GM18870 (cell line): Measurements from ENCODE around the gene DMD.
A peak's percentile ranks its signal among the peaks of the same experiment; 100 is the strongest.
"Not testable (repeated sequence)": the region's sequence is repeated elsewhere in the genome, so short reads cannot be mapped to it uniquely, and the experiment has no call there.

Source experiments
- ATAC-seq: cut with Tn5 transposase; IDR thresholded peaks from one replicate; pipeline ENCODE4 v1.9.1; 2021; ENCODE audit warnings: moderate library complexity; ENCODE audit not compliant: unreplicated experiment

The DMD gene

GRCh38 chrX:32116047-32116446, 1095.3 kb downstream of the DMD start:
- no peak for ATAC-seq

GRCh38 chrX:32087663-32088062, 1123.7 kb downstream of the DMD start:
- no peak for ATAC-seq

DNA sequence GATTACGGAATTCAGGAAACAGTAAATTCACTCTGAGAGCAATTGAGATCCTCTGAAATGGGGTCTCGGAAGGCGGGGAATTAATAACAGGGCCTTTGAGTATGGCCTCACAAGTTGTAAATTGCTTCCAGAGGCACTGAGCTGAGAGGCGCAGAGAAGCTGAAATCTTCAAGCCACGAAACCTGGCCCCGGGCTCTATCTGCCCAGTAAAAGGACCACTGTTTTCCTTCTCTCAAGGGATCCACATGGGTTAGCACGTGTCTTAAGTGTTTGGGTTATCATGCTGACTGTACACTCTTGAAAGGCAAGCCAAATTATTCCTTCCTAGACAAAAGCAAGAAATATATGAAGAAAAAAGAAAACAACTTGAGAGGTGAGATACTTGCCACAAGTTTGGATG, 1126.6 kb downstream of the DMD start:
- ATAC-seq: no peak

DNA sequence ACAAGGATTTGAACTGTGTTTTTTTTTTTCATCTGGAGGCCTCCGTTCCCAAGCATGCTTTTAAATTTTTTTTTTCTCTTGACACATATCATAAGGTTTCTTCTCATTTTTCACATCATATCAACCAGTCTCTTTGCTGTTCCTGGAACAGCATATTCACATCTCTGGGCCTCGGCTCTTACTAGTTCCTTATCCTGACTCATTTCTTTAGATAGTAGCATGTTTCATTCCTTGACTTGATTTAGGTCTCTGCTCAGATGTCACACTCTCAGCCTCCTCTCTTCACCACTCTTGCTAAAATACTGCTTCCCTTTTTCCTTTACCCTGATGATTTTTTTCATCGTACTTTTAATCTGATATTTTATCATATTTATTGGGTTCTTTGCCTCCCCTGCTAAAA, 1163.1 kb downstream of the DMD start:
- ATAC-seq: no peak

DNA sequence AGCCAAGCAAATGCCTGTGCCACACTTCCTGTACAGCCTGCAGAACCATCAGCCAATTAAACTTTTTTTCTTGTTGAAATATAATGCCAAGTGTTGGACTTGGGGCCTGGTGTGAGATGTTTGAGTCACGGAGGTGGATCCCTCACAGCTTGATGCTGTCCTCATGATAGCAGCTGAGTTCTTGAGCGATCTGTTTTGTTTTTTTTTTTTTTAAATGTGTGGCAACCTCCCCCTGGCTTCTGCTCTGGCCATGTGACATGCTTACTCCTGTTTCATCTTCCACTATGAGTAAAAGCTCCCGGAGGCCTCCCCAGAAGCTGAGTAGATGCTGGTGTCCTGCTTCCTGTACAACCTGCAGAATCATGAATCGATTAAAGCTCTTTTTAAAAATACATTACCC, 1166.2 kb downstream of the DMD start:
- ATAC-seq: no peak

GRCh38 chrX:32041181-32041580, 1170.2 kb downstream of the DMD start:
- ATAC-seq: no peak

- no peak for ATAC-seq
Observed at GRCh38 chrX:32026772-32027171, 1184.6 kb downstream of the DMD start.

DNA sequence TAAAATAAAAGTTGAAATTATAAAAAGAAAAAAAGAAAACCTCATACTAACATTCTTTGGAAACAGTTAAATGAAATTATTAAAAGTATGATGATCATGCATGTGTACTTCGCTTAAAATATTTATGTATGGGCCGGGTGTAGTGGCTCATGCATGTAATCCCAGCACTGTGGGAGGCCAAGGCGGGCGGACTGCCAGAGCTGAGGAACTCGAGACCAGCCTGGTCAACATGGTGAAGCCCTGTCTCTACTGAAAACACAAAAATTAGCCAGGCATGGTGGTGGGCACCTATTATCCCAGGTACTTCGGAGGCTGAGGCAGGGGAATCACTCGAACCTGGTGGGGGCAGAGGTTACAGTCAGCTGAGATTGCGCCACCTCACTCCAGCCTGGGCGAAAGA, 1187.3 kb downstream of the DMD start:
- no peak for ATAC-seq

DNA sequence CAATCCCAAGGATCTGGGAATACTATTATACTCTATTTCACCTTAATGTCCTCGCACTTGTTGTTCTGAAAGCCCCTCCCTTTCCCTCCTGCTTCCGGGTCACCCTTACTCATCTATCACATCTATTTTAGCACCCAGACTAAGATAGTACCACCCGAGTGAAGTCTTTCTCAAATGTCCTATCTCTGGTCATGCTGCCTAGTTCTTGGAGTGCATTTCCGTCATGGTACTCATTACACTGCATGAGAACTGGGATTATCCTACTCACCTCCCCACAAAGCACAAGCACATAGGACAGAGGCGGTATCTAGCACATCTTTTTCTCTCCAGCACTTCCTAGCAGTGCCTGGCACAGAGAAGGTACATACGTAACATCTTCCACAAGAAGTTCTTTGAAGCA, 1195.2 kb downstream of the DMD start:
- no peak for ATAC-seq

GRCh38 chrX:32010948-32011347, 1200.4 kb downstream of the DMD start:
- ATAC-seq: no peak

DNA sequence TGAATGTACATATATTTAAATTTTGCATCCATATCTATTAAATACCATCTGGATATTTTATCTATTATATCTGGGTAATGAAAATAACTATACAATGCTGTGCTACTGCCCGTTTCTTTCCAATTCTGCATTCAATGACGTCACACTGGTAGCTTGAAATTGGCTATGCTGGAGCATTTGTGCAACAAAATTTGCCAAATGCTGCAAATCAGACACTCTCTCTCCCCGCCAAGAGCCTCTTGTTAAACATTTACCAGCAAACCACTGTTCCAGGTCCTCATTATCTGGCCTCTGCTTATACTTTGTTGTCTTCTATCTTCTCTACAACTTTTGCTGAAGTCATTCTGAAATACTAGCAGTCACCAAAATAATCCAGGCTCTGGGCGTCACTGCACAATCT, 1201.1 kb downstream of the DMD start:
- no peak for ATAC-seq

DNA sequence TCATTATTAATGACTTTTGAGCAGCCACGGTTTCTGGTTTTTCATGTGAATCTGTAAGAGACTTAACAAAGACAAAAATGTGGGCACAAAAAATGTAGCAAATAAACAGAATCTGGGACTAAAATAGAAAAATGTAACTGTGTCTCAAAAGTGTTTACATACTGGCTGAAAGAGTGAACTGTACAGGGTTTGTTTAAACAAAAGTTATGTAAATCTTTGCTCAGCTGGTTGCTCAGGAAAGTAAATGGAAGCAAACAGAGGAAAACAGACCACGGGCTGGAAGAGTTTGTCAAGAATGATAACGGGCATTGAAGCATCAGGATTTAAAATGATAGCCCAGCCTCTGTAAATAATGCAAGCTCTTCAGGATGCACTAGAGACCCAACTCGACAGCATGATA, 1217.7 kb downstream of the DMD start:
- no peak for ATAC-seq

GRCh38 chrX:31988975-31989374, 1222.4 kb downstream of the DMD start:
- ATAC-seq: no peak

GRCh38 chrX:31981546-31982062, 1229.7 kb downstream of the DMD start:
- no peak for ATAC-seq

DNA sequence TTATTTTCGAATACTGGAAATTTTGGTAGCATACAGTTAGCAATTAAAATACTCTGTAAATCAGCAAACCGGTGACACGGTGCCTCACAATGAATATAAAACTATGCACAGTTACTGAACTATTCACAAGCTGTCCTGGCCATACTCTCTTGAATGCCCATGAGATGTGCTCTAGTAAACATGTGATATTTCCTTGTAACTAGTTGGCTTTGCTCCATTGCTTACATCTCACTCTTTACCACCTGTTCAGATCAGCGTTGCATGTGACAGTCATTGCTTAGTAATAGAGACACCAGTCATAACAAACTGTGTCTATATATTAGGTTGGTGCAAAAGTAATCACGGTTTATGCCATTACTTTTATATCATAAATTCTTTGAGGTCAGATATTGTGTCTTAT, 1241.6 kb downstream of the DMD start:
- ATAC-seq: no peak

GRCh38 chrX:31962256-31962655, 1249.1 kb downstream of the DMD start:
- ATAC-seq: no peak

- ATAC-seq: no peak
Observed at GRCh38 chrX:31934842-31935370, 1276.4 kb downstream of the DMD start.

GRCh38 chrX:31934015-31934414, 1277.3 kb downstream of the DMD start:
- no peak for ATAC-seq

GRCh38 chrX:31932769-31933168, 1278.6 kb downstream of the DMD start:
- ATAC-seq: no peak

- not testable (repeated sequence) for ATAC-seq
Observed at GRCh38 chrX:31932320-31932719, 1279.0 kb downstream of the DMD start.

GRCh38 chrX:31931225-31931624, 1280.1 kb downstream of the DMD start:
- no peak for ATAC-seq

DNA sequence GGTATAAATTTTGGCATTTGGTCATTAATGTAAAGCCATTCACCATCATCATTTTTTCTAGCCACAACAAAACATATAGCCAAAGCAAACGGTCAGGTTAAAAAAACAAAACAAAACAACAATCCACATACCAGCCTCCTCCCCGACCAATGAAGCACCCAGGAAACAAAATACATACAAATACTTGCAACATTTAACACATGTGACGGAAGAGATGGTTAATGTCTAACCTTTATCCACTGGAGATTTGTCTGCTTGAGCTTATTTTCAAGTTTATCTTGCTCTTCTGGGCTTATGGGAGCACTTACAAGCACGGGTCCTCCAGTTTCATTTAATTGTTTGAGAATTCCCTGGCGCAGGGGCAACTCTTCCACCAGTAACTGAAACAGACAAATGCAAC, 1282.0 kb downstream of the DMD start:
- ATAC-seq: peak; percentile 42

- ATAC-seq: no peak
Observed at GRCh38 chrX:31921236-31921635, 1290.1 kb downstream of the DMD start.
